Caki2 (cell line): ENCODE measurements around the gene OSBPL7. TPM values are rescaled to one million over a fixed set of nuclear protein-coding genes. Genes with fewer than 3 reads are reported as not detected.
A peak's percentile ranks its signal among the peaks of the same experiment; 100 is the strongest.

Experiments
- DNase-seq: peaks from one replicate; pipeline ENCODE4 v3.0.0-alpha.2; 2015; ENCODE audit warnings: low read depth
- in situ Hi-C: cut with HindIII; loops from 2 replicates; pipeline ENCODE4 v1.10.0; 2016; ENCODE audit warnings: low sequenced_read_pairs, low pct_unique_long_range_greater_than_20kb, mixed read lengths
- total RNA-seq: library from RNA; depleted of rRNA; stranded (reverse); fragments of >200 nt; shearing (Covaris generic); gene quantifications from 2 replicates; pipeline ENCODE4 v1.2.3, GENCODE V29; 2014; ENCODE audit warnings: low replicate concordance

OSBPL7 gene
- total RNA-seq, 1 experiment from 2014 or later, result 10.0 TPM

GRCh38 chr17:47850373-47850691 lies 28.7 kb upstream of the OSBPL7 start:
- no peak for DNase-seq
- in situ Hi-C loops, result no loop called here

GRCh38 chr17:47848198-47848513 lies 26.6 kb upstream of the OSBPL7 start:
- no peak for DNase-seq
- in situ Hi-C loops, result no loop called here

GRCh38 chr17:47847341-47848197 lies 26.0 kb upstream of the OSBPL7 start:
- DNase-seq, result no peak
- in situ Hi-C loops, result no loop called here

GRCh38 chr17:47846716-47847340 lies 25.2 kb upstream of the OSBPL7 start:
- in situ Hi-C loops, result no loop called here
- DNase-seq, result no peak

GRCh38 chr17:47845716-47846075 lies 24.1 kb upstream of the OSBPL7 start:
- no peak for DNase-seq
- in situ Hi-C loops, result no loop called here

GRCh38 chr17:47844814-47845715 lies 23.5 kb upstream of the OSBPL7 start:
- no peak for DNase-seq
- in situ Hi-C loops, result no loop called here

GRCh38 chr17:47844227-47844626 lies 22.6 kb upstream of the OSBPL7 start:
- in situ Hi-C loops, result no loop called here
- DNase-seq, result no peak

GRCh38 chr17:47843391-47843730 lies 21.8 kb upstream of the OSBPL7 start:
- no peak for DNase-seq
- in situ Hi-C loops, result no loop called here

GRCh38 chr17:47841488-47842291 lies 20.1 kb upstream of the OSBPL7 start:
- no peak for DNase-seq
- in situ Hi-C loops, result no loop called here

- peak; percentile 88 for DNase-seq
- in situ Hi-C loops, result no loop called here
Observed at GRCh38 chr17:47840742-47841487, 19.3 kb upstream of the OSBPL7 start, which contains the start of gene SCRN2. Gene SCRN2 (minus strand): TSS chr17:47841273. CDS start chr17:47840843, 430 bp downstream.

GRCh38 chr17:47840001-47840741 lies 18.6 kb upstream of the OSBPL7 start:
- DNase-seq, result no peak
- in situ Hi-C loops, result no loop called here

- in situ Hi-C loops, result no loop called here
- DNase-seq, result no peak
Observed at GRCh38 chr17:47839071-47839470, 17.5 kb upstream of the OSBPL7 start.

- in situ Hi-C loops, result no loop called here
- DNase-seq, result no peak
Observed at GRCh38 chr17:47838636-47839035, 17.0 kb upstream of the OSBPL7 start.

GRCh38 chr17:47837401-47838039 lies 15.9 kb upstream of the OSBPL7 start:
- no peak for DNase-seq
- in situ Hi-C loops, result no loop called here

- in situ Hi-C loops, result no loop called here
- DNase-seq, result no peak
Observed at GRCh38 chr17:47836601-47837000, 15.0 kb upstream of the OSBPL7 start.

GRCh38 chr17:47834756-47835155 lies 13.2 kb upstream of the OSBPL7 start:
- in situ Hi-C loops, result no loop called here

GRCh38 chr17:47831934-47832327 lies 10.3 kb upstream of the OSBPL7 start:
- in situ Hi-C loops, result no loop called here
- no peak for DNase-seq

More at GRCh38 chr17:47834756-47835155, 13.2 kb upstream of the OSBPL7 start:
- DNase-seq, result no peak
